GM18505 (cell line): ENCODE data around the gene ZNF786.
"Not testable (repeated sequence)": the region's sequence is repeated elsewhere in the genome, so short reads cannot be mapped to it uniquely, and the experiment has no call there.

ENCODE experiments used
- ATAC-seq: cut with Tn5 transposase; IDR thresholded peaks from one replicate; pipeline ENCODE4 v1.9.1; 2021; ENCODE audit not compliant: unreplicated experiment
- POLR2A ChIP-seq: IDR thresholded peaks from 4 replicates; pipeline ENCODE4 v1.6.1; 2011; ENCODE audit warnings: borderline replicate concordance; ENCODE audit not compliant: insufficient read depth, insufficient read length; ENCODE audit errors: extremely low read depth

ZNF786 gene

GRCh38 chr7:149071641-149072437, 18.7 kb downstream of the ZNF786 start:
- ATAC-seq = no peak
- TF ChIP-seq POLR2A = no peak

- no peak for ATAC-seq
- no peak for TF ChIP-seq POLR2A
Observed at GRCh38 chr7:149071182-149071635, 19.3 kb downstream of the ZNF786 start.

GRCh38 chr7:149070372-149071125, 20.0 kb downstream of the ZNF786 start:
- no peak for ATAC-seq
- TF ChIP-seq POLR2A = no peak

- ATAC-seq = no peak
- no peak for TF ChIP-seq POLR2A
Observed at GRCh38 chr7:149067869-149068268, 22.6 kb downstream of the ZNF786 start.

- TF ChIP-seq POLR2A = no peak
- no peak for ATAC-seq
Observed at GRCh38 chr7:149063476-149063875, 27.0 kb downstream of the ZNF786 start.

- ATAC-seq = not testable (repeated sequence)
Observed at GRCh38 chr7:149062217-149062899, 28.2 kb downstream of the ZNF786 start.

- TF ChIP-seq POLR2A = no peak
- ATAC-seq = no peak
Observed at GRCh38 chr7:149060156-149060555, 30.4 kb downstream of the ZNF786 start.

GRCh38 chr7:149053885-149054284, 36.6 kb downstream of the ZNF786 start:
- no peak for ATAC-seq

GRCh38 chr7:149053384-149053783, 37.1 kb downstream of the ZNF786 start:
- ATAC-seq = no peak
- no peak for TF ChIP-seq POLR2A

More at GRCh38 chr7:149053885-149054284, 36.6 kb downstream of the ZNF786 start:
- TF ChIP-seq POLR2A = no peak

GRCh38 chr7:149050941-149051340, 39.6 kb downstream of the ZNF786 start:
- no peak for ATAC-seq
- no peak for TF ChIP-seq POLR2A

GRCh38 chr7:149048805-149049204, 41.7 kb downstream of the ZNF786 start:
- TF ChIP-seq POLR2A = no peak
- ATAC-seq = no peak

GRCh38 chr7:149046416-149046815, 44.1 kb downstream of the ZNF786 start:
- no peak for TF ChIP-seq POLR2A
- no peak for ATAC-seq

GRCh38 chr7:149043936-149044335, 46.6 kb downstream of the ZNF786 start:
- TF ChIP-seq POLR2A = no peak
- ATAC-seq = no peak
